ENCODE measurements around the gene ZBTB7A. TPM values are rescaled to one million over a fixed set of nuclear protein-coding genes. Genes with fewer than 3 reads are reported as not detected.

The ZBTB7A gene
- total and polyA plus RNA-seq, 2 of the 4 experiments (the other 2 are of a cell fraction), result 3.2 to 10.3 TPM

DNA sequence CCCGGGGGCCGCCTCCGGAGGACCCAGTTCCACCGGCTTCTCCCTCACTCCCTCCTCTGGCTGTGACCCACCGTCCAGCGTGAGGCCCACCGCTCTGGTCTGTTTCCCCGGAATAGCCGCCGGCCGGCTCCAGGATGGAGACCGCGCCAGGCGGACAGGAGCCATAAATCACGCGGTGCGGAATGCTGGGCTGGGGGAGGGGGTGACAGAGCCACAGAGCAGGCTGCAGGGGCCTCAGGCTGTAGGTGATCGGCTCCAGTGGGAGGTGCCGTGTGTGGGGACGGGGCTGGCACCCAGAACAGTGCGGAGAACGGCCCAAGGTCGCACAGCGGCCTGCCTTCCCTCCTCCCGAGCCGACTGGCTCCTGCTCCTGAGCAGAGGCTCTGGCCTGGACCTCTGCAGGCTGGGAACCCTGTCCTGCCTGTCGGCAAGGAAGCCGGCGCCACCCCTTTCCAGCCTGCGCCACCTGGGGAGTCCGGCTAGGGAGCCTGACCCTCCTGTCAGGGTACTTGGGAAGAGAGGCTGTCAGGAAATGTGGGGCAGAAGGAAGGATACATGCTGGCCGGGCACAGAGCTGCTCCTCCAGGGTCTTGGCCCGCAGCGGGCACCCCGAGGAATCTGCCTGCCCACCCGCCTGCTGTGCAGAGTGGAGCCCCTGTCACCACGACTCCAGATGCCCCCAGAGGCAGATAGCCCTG is 50.8 kb downstream of the ZBTB7A start:
- no peak overlapping the region for H2AFZ ChIP-seq (replicated peaks; ENCODE audit: low read length, poor library complexity)
- intact Hi-C loops (cut with micrococcal nuclease), result no loop called here
- H3K9ac ChIP-seq (ENCODE audit: low read depth, low read length), result no peak overlapping the region
- BruUV-seq (replicated peaks), result no TSS peak
- no peak overlapping the region for H4K8ac ChIP-seq (ENCODE audit: low read depth in 2 of 2, low read length in 2 of 2)
- H2AK9ac ChIP-seq (replicated peaks; ENCODE audit: low read depth, low read length, poor library complexity), result no peak overlapping the region
- no peak overlapping the region for H3K23ac ChIP-seq (ENCODE audit: low read depth, low read length)
- no peak overlapping the region for H3K4me2 ChIP-seq (ENCODE audit: low read depth, low read length)
- TF ChIP-seq FOS (IDR thresholded peaks at IDR 0.05; ENCODE audit: low read depth, low read length), result no peak
- TF ChIP-seq BHLHE40 (IDR thresholded peaks at IDR 0.05; ENCODE audit: low read depth, low read length), result no peak
- no peak overlapping the region; the same call in 1 of the 2 replicates for H2AK5ac ChIP-seq (ENCODE audit: low read depth, low read length)
- no peak overlapping the region for H4K5ac ChIP-seq (ENCODE audit: low read depth, low read length)
- CTCF ChIA-PET, result no interaction called here
- no peak overlapping the region for H4K91ac ChIP-seq (ENCODE audit: insufficient read depth, low read depth, low read length)
- H3K36me3 ChIP-seq (ENCODE audit: control insufficient read depth, insufficient read depth, low read length), result peaks cover 47% of the 10 kb centered on the region
- POLR2A ChIA-PET (ENCODE audit: unreplicated experiment), result no interaction called here
- H3K14ac ChIP-seq (replicated peaks; ENCODE audit: low read depth, low read length), result no peak overlapping the region
- no peak overlapping the region for H3K4ac ChIP-seq (ENCODE audit: low read depth, low read length)
- no peak overlapping the region for H3K18ac ChIP-seq (ENCODE audit: low read depth, low read length)
- no peak for ATAC-seq (ENCODE audit: low read depth)
- DNase-seq, result no peak
- H3K56ac ChIP-seq (ENCODE audit: extremely low read depth, insufficient read depth, low read length), result no peak overlapping the region
- no peaks in the 10 kb centered on the region for H3K9me1 ChIP-seq (ENCODE audit: insufficient read depth, low read length)
- H4K20me1 ChIP-seq (ENCODE audit: insufficient read depth, low read length), result peaks cover 77% of the 10 kb centered on the region
- dilution Hi-C loops (cut with HindIII; ENCODE audit: low sequenced_read_pairs, unreplicated experiment), result no loop called here
- in situ Hi-C loops (cut with MboI; ENCODE audit: low sequenced_read_pairs), result no loop called here
- no peak overlapping the region for H2BK120ac ChIP-seq (ENCODE audit: low read depth, low read length)
- 68% methylated on average over 13 of the region's 37 CpGs; no CpG with 5 or more reads in 1 of the 2 experiments for WGBS, 2 experiments (ENCODE audit: extremely low coverage in 2 of 2, insufficient read length in 1 of 2)
- H2BK20ac ChIP-seq (ENCODE audit: low read depth, low read length), result no peak overlapping the region
- H2BK15ac ChIP-seq (ENCODE audit: low read depth, low read length), result no peak overlapping the region
- no peaks in the 10 kb centered on the region for H3K27me3 ChIP-seq (ENCODE audit: control insufficient read depth, insufficient read depth, low read length)
- no peak overlapping the region for H3K4me3 ChIP-seq (ENCODE audit: insufficient read depth, low read depth, low read length)
- H3K27ac ChIP-seq (ENCODE audit: insufficient read depth, low read length), result no peak overlapping the region
- H2BK5ac ChIP-seq (ENCODE audit: low read depth, low read length, poor library complexity, severe bottlenecking), result no peak overlapping the region
- H3K9me3 ChIP-seq (ENCODE audit: control insufficient read depth, insufficient read depth, low read length), result no peaks in the 10 kb centered on the region
- peaks cover 3% of the 10 kb centered on the region; the same call in 1 of the 2 replicates for H3K4me1 ChIP-seq (ENCODE audit: control insufficient read depth, insufficient read depth, low read length)
- H3K79me1 ChIP-seq (ENCODE audit: low read depth in 1 of 2, low read length in 2 of 2), result peaks cover 12 to 85% of the 10 kb centered on the region in 2 experiments
